ENCODE data around the gene PDE4D.

DNA sequence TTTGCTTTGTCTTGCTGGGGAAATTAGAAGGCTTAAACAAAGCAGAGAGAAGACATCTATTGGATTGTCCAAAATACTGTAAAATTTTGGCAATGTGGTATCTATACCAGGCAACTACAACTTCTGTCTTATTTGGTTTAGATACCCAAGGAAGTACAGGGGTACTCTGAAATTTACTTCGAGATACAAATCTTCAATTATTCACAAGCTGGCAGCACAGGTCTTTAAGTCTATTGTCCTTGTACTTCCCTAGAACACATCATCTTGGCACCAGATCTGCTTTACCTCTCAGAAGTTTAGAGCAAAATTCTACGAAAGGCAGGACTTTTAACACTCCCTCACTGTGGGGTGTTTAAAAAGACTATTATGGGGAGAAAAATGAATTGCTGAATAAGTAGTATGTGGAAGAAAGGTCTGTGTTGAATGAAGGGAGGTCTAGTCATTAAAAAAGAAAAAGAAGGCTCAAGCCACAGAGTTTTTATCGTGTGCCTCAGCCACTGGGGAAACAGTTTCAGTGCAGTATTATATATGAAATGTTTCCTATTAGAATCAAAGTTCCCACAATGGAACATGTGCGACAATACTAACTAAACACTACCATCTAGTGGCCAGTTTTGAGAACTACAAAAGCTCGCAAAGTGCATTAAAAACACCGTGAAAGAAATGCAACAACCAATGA, 93.7 kb downstream of the PDE4D start:
- TF ChIP-seq, protein P1, sequence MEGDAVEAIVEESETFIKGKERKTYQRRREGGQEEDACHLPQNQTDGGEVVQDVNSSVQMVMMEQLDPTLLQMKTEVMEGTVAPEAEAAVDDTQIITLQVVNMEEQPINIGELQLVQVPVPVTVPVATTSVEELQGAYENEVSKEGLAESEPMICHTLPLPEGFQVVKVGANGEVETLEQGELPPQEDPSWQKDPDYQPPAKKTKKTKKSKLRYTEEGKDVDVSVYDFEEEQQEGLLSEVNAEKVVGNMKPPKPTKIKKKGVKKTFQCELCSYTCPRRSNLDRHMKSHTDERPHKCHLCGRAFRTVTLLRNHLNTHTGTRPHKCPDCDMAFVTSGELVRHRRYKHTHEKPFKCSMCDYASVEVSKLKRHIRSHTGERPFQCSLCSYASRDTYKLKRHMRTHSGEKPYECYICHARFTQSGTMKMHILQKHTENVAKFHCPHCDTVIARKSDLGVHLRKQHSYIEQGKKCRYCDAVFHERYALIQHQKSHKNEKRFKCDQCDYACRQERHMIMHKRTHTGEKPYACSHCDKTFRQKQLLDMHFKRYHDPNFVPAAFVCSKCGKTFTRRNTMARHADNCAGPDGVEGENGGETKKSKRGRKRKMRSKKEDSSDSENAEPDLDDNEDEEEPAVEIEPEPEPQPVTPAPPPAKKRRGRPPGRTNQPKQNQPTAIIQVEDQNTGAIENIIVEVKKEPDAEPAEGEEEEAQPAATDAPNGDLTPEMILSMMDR (IDR thresholded peaks at IDR 0.05): peak; percentile 76
- no peak for TF ChIP-seq ZFX (IDR thresholded peaks at IDR 0.05; ENCODE audit: borderline replicate concordance)

Measured in 22Rv1 (cell line).